K562 (cell line): Measurements from ENCODE around the gene DENND1A. TPM values are rescaled to one million over a fixed set of nuclear protein-coding genes. Genes with fewer than 3 reads are reported as not detected.

Experiments
- ATAC-seq: fragments of 200-7000 bp; cut with Tn5 transposase; 3 replicates; pipeline ENCODE4 v1.9.1; 2020; ENCODE audit warnings: moderate library complexity
- BruUV-seq: library from RNA; stranded (reverse); fragments of 400-500 nt; replicated peaks from 2 replicates; lab custom pipeline; 2021; lab: Mats Ljungman, UMichigan
- CTCF ChIA-PET: fragments of 300-600 bp; formaldehyde crosslinking; extraction: SDS; loops from one replicate; lab custom pipeline; 2021; ENCODE audit warnings: low intra/inter-chr PET ratio; lab: Yijun Ruan, JAX
- POLR2A ChIA-PET: fragments of 300-600, 350-650 bp; sonication (Branson Sonifier 250); formaldehyde crosslinking; extraction: SDS; loops from one replicate; lab custom pipeline; 2021; ENCODE audit warnings: antibody characterized with exemption, inconsistent platforms; lab: Yijun Ruan, JAX
- DNase-seq, 4 experiments: peaks; one replicate each; pipeline versions ENCODE4 v3.0.0 to v3.0.0-alpha.2; 2011 to 2018; ENCODE audit warnings: low spot score in 3 of 4, mixed read lengths in 3 of 4; ENCODE audit errors: extremely low read depth in 1 of 4
- FAIRE-seq: peaks from 2 replicates; lab custom pipeline; 2011; peaks lifted over from hg19 to GRCh38; lab: Jason Lieb, UNC
- H2AFZ ChIP-seq: 2 replicates; pipeline ENCODE4 v1.6.0; 2011; ENCODE audit warnings: low read depth, low read length, control low read depth, inconsistent platforms
- H3K27ac ChIP-seq: fragments of 200-600 bp; 3 replicates; pipeline ENCODE4 v1.8.0; 2011; ENCODE audit warnings: low read depth, mild to moderate bottlenecking, control low read depth, inconsistent platforms, low read length, moderate library complexity, mixed read lengths; ENCODE audit errors: extremely low read depth
- H3K27me3 ChIP-seq, 2 experiments: fragments of 300-600 bp in 1 of 2; 2 replicates in 1 of 2; 3 replicates in 1 of 2; pipeline versions ENCODE4 v1.6.0 to v1.8.0; 2011; ENCODE audit warnings: inconsistent platforms in 2 of 2, low read length in 2 of 2, mild to moderate bottlenecking in 1 of 2, mixed read lengths in 1 of 2, moderate library complexity in 1 of 2; ENCODE audit not compliant: control insufficient read depth in 2 of 2, insufficient read depth in 2 of 2
- H3K36me3 ChIP-seq: fragments of 300-600 bp; 3 replicates; pipeline ENCODE4 v1.8.0; 2011; ENCODE audit warnings: mild to moderate bottlenecking, low read length, inconsistent platforms; ENCODE audit not compliant: control insufficient read depth, insufficient read depth
- H3K4me1 ChIP-seq, 2 experiments: fragments of 200-600 bp in 1 of 2; replicated peaks in 1 of 2; 2 replicates in 1 of 2; 3 replicates in 1 of 2; pipeline versions ENCODE4 v1.5.1 to v1.8.0; 2011; ENCODE audit warnings: inconsistent platforms in 2 of 2, low read length in 2 of 2, mild to moderate bottlenecking in 1 of 2, mixed read lengths in 1 of 2, moderate library complexity in 1 of 2; ENCODE audit not compliant: control insufficient read depth in 2 of 2, insufficient read depth in 2 of 2
- H3K4me2 ChIP-seq: 2 replicates; pipeline ENCODE4 v1.6.1; 2011; ENCODE audit warnings: low read length, control low read depth, inconsistent platforms, mixed read lengths; ENCODE audit not compliant: insufficient read depth
- H3K4me3 ChIP-seq: fragments of 200-600 bp; sonication (generic), shearing (Covaris generic); 2 replicates; pipeline ENCODE4 v1.5.1; 2016; ENCODE audit warnings: control low read depth, inconsistent platforms
- H3K79me2 ChIP-seq: fragments of 200-600 bp; 3 replicates; pipeline ENCODE4 v1.8.0; 2011; ENCODE audit warnings: low read length, inconsistent platforms; ENCODE audit not compliant: control insufficient read depth, insufficient read depth
- H3K9ac ChIP-seq, 2 experiments: 2 replicates each; pipeline versions ENCODE4 v1.6.0 to v1.6.1; 2011; ENCODE audit warnings: low read depth in 2 of 2, low read length in 2 of 2, control low read depth in 1 of 2, inconsistent platforms in 1 of 2, mild to moderate bottlenecking in 1 of 2, mixed read lengths in 1 of 2; ENCODE audit not compliant: insufficient read depth in 1 of 2
- H3K9me1 ChIP-seq: one replicate; pipeline ENCODE4 v1.6.0; 2011; ENCODE audit warnings: inconsistent platforms, mild to moderate bottlenecking, low read length, moderate library complexity; ENCODE audit not compliant: control insufficient read depth, insufficient read depth
- H3K9me3 ChIP-seq: replicated peaks from 2 replicates; pipeline ENCODE4 v1.5.1; 2011; ENCODE audit warnings: low read depth, low read length, inconsistent platforms; ENCODE audit not compliant: control insufficient read depth, insufficient read depth
- H4K20me1 ChIP-seq: replicated peaks from 2 replicates; pipeline ENCODE4 v1.6.1; 2011; ENCODE audit warnings: low read length, inconsistent platforms, mixed read lengths; ENCODE audit not compliant: control insufficient read depth, insufficient read depth
- HDGF ChIP-seq: fragments of 450-650 bp; IDR thresholded peaks from 2 replicates; pipeline ENCODE4 v1.6.1; 2016
- NFXL1 ChIP-seq: fragments of 450-650 bp; formaldehyde crosslinking; IDR thresholded peaks from 2 replicates; pipeline ENCODE4 v1.4.0; 2021; ENCODE audit warnings: mild to moderate bottlenecking
- PHF20 ChIP-seq: fragments of 450-650 bp; IDR thresholded peaks from 2 replicates; pipeline ENCODE4 v1.6.1; 2018; ENCODE audit not compliant: partially characterized antibody
- SP1 ChIP-seq: sonication (generic); formaldehyde crosslinking; IDR thresholded peaks from 2 replicates; pipeline ENCODE4 v1.8.1; 2022; ENCODE audit warnings: mild to moderate bottlenecking, missing genetic modification reagents
- U2AF2 ChIP-seq: fragments of 200-400 bp; formaldehyde crosslinking; optimal IDR thresholded peaks from 2 replicates; pipeline ENCODE3; 2017; ENCODE audit warnings: low read depth, mild to moderate bottlenecking, low read length
- WGBS: fragments of 100-300 bp; shearing (Covaris generic); methylation state at CpG from one replicate; pipeline ENCODE4 v1.1.6; 2016; ENCODE audit warnings: low coverage, mixed read lengths; ENCODE audit not compliant: insufficient coverage; ENCODE audit errors: missing lambda C conversion rate; 5-methylcytosine and 5-hydroxymethylcytosine counted together
- in situ Hi-C: fragments of 300-500 bp; cut with MboI; formaldehyde crosslinking; loops from 4 replicates; pipeline ENCODE4 v1.15.0; 2018; ENCODE audit warnings: inconsistent platforms, mixed read lengths
- intact Hi-C: fragments of 100-400 bp; cut with micrococcal nuclease; formaldehyde crosslinking; loops from 2 replicates; pipeline ENCODE4 v1.14.2; 2022
- polyA plus RNA-seq, 8 experiments: library from polyadenylated mRNA; depleted of rRNA in 4 of 8; stranded (reverse) in 5 of 8; unstranded in 3 of 8; fragments of >200 nt; fragmentation: Nextera tagmentation in 2 of 8; fragmentation: Illumina TruSeq in 1 of 8; extraction: Ambion mirVana in 2 of 8; extraction: Trizol in 1 of 8; gene quantifications; 2 replicates each; pipeline versions ENCODE4 v1.2.1 to v1.2.3, GENCODE V29; 2011 to 2014; ENCODE audit warnings: inconsistent platforms in 1 of 8, missing spikeins in 1 of 8
- total RNA-seq, 7 experiments: library from RNA; depleted of rRNA in 6 of 7; stranded (reverse); fragments of >200 nt in 6 of 7; fragmentation: Illumina TruSeq in 2 of 7; extraction: Trizol in 2 of 7; gene quantifications; 2 replicates each; pipeline versions ENCODE4 v1.2.1 to v1.2.3, GENCODE V29; 2011 to 2021; ENCODE audit warnings: low replicate concordance in 1 of 7
- TF ChIP-seq, protein P1 (sequence below): fragments of 200-400 bp; formaldehyde crosslinking; IDR thresholded peaks from 2 replicates; pipeline ENCODE4 v1.6.1; 2017; ENCODE audit warnings: mild to moderate bottlenecking, low read depth, low read length, moderate library complexity
- TF ChIP-seq, protein P2 (sequence below): fragments of 250-450 bp; sonication (Bioruptor Pico); IDR thresholded peaks from 2 replicates; pipeline ENCODE4 v1.8.0; 2021; ENCODE audit warnings: mild to moderate bottlenecking, moderate library complexity

The DENND1A gene
- total and polyA plus RNA-seq, 9 of the 15 experiments (the other 6 are each of a cell fraction or from before 2014, with no cell fraction given), result 7.6 to 29.5 (median 15.7) TPM

DNA sequence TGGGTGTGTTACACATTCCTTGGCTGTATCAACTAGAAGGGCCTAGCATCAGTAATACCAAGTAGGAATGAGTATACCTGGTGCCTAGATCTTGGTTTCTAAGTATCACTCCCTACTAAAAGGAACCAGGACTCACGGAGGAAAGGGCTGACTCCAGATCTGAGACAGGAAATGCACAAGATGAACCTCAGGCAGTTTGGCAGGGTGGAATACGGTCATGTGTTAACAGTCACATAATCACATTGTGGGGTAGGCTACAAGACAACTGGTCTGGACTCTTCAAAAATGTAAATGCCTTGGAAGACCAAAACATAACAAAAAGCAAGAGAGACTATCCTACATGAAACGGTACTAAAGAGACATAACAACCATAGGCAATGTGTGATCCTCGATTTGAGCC, 415.2 kb downstream of the DENND1A start:
- no peaks in the 10 kb centered on the region for H3K36me3 ChIP-seq
- in situ Hi-C loops (no loop called here), intact Hi-C loops (no loop called here)
- H3K9ac ChIP-seq, result no peak overlapping the region
- H3K27me3 ChIP-seq, result no peaks in the 10 kb centered on the region
- peaks cover under 1% of the 10 kb centered on the region; the same call in 1 of the 2 replicates for H4K20me1 ChIP-seq
- H2AFZ ChIP-seq, result no peak overlapping the region
- FAIRE-seq (no peak), ATAC-seq (no peak), DNase-seq (no peak)
- CTCF ChIA-PET, result no interaction called here
- no peak overlapping the region for H3K4me2 ChIP-seq
- no peaks in the 10 kb centered on the region for H3K79me2 ChIP-seq
- no peaks in the 10 kb centered on the region for H3K9me3 ChIP-seq
- WGBS, result 48% methylated on average over 4 of the region's 4 CpGs
- H3K9me1 ChIP-seq, result no peaks in the 10 kb centered on the region
- POLR2A ChIA-PET, result no interaction called here
- no peak overlapping the region for H3K4me3 ChIP-seq
- no TSS peak for BruUV-seq
- H3K4me1 ChIP-seq, result no peaks in the 10 kb centered on the region
- no peak overlapping the region for H3K27ac ChIP-seq
- TF ChIP-seq U2AF2 (no peak), SP1 (CRISPR knock-in tag) (no peak), PHF20 (no peak), HDGF (no peak), NFXL1 (CRISPR knock-in tag) (no peak)
- TF ChIP-seq, protein P1, sequence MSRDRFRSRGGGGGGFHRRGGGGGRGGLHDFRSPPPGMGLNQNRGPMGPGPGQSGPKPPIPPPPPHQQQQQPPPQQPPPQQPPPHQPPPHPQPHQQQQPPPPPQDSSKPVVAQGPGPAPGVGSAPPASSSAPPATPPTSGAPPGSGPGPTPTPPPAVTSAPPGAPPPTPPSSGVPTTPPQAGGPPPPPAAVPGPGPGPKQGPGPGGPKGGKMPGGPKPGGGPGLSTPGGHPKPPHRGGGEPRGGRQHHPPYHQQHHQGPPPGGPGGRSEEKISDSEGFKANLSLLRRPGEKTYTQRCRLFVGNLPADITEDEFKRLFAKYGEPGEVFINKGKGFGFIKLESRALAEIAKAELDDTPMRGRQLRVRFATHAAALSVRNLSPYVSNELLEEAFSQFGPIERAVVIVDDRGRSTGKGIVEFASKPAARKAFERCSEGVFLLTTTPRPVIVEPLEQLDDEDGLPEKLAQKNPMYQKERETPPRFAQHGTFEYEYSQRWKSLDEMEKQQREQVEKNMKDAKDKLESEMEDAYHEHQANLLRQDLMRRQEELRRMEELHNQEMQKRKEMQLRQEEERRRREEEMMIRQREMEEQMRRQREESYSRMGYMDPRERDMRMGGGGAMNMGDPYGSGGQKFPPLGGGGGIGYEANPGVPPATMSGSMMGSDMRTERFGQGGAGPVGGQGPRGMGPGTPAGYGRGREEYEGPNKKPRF, result no peak
- TF ChIP-seq, protein P2, sequence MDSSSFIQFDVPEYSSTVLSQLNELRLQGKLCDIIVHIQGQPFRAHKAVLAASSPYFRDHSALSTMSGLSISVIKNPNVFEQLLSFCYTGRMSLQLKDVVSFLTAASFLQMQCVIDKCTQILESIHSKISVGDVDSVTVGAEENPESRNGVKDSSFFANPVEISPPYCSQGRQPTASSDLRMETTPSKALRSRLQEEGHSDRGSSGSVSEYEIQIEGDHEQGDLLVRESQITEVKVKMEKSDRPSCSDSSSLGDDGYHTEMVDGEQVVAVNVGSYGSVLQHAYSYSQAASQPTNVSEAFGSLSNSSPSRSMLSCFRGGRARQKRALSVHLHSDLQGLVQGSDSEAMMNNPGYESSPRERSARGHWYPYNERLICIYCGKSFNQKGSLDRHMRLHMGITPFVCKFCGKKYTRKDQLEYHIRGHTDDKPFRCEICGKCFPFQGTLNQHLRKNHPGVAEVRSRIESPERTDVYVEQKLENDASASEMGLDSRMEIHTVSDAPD (CRISPR knock-in tag), result no peak
- TF ChIP-seq, all 486 proteins: peak for 0
